Activated T-helper 2 cell treated with anti-CD3 and anti-CD28 coated beads, Interferon-gamma antibody, Interleukin-2, Interleukin-4, amounts not matched to agents 10 μg/mL and 5 μg/mL and 100 μg/mL, durations not matched to agents 14 hours and 24 hours and 36 hours (primary cell): ENCODE data around the gene RAB10. TPM values are rescaled to one million over a fixed set of nuclear protein-coding genes. Genes with fewer than 3 reads are reported as not detected.
"Not testable (repeated sequence)": the region's sequence is repeated elsewhere in the genome, so short reads cannot be mapped to it uniquely, and the experiment has no call there.

Experiments used
- DNase-seq: peaks from one replicate; pipeline ENCODE4 v3.0.0; 2021; ENCODE audit warnings: low spot score
- H3K27ac Mint-ChIP-seq: one replicate; pipeline ENCODE4 v1.8.0; 2021; ENCODE audit warnings: mixed read lengths
- H3K27me3 Mint-ChIP-seq: one replicate; pipeline ENCODE4 v1.8.0; 2021; ENCODE audit warnings: low read depth, mixed read lengths
- H3K36me3 Mint-ChIP-seq: one replicate; pipeline ENCODE4 v1.8.0; 2021; ENCODE audit warnings: low read depth, mixed read lengths
- H3K4me1 Mint-ChIP-seq: one replicate; pipeline ENCODE4 v1.8.0; 2021; ENCODE audit warnings: low read depth, mixed read lengths
- H3K4me3 Mint-ChIP-seq: one replicate; pipeline ENCODE4 v1.8.0; 2021; ENCODE audit warnings: low read depth, mild to moderate bottlenecking, moderate library complexity, mixed read lengths
- H3K9me3 Mint-ChIP-seq: one replicate; pipeline ENCODE4 v1.8.0; 2021; ENCODE audit warnings: mixed read lengths
- intact Hi-C: fragments of 100-400 bp; cut with micrococcal nuclease; formaldehyde crosslinking; loops from one replicate; pipeline ENCODE4 v1.15.1; 2023
- total RNA-seq: library from RNA; stranded (reverse); gene quantifications from 2 replicates; pipeline ENCODE4 v1.2.3, GENCODE V29; 2022

The RAB10 gene
- 134 and 140 TPM in 2 replicates for total RNA-seq

DNA sequence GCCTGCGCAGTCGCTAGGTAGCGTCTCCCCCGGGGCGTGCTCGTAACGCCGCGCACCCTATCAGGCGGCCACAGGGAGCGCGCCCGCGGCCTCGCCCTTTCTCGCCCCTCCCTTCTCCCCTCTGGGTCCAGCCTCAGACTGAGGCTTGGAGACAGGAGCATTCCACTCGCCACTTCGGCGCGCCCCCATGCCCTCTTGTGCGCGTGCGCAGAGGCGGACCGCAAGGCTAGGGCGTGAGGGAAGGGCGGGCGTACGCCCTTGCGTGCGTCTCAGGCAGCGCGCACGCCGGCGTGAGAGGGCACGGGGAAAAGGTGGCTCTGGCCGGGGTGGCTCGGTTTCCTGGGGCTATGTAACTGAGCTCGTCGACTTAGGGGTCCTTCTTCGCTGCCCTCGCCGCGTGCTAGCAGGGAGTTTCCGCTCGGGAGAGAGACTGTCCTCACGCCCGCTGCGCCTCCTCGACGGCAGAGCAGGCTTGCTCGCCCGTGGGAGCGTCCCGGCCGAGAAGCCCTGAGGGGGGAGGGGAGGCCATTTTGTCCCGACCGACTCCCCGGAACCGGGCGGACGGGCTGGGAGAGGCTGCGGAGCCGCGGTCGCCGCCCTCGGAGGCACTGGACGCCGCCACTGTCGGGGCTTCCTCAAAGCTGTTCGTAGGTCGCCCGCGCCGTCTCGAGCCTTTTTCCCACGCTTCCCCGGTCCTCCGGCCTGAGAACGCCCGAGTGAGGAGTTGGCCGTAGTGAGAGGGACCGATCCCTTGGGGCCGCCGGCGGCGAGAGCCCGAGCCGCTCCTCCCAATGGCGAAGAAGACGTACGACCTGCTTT is at the start of gene RAB10:
RAB10 (plus strand) TSS at position 267 of the 819 bp plus-strand sequence; CDS start at position 792, 525 bp downstream.
- Mint-ChIP-seq H3K36me3 (peaks cover 35% of the 10 kb centered on the region), H3K27ac (peak within 1 kb of the TSS; percentile 88), H3K4me1 (peaks cover 19% of the 10 kb centered on the region), H3K27me3 (peaks cover 2% of the 10 kb centered on the region), H3K9me3 (no peaks in the 10 kb centered on the region), H3K4me3 (peak within 1 kb of the TSS; percentile 93)
- intact Hi-C loops: loop anchor here (1.0 to 5.0 kb wide), 5 partner anchors 34 to 211 kb away; partner anchors contain the start of genes ASXL2 and KIF3C
- DNase-seq: peak; percentile 100

DNA sequence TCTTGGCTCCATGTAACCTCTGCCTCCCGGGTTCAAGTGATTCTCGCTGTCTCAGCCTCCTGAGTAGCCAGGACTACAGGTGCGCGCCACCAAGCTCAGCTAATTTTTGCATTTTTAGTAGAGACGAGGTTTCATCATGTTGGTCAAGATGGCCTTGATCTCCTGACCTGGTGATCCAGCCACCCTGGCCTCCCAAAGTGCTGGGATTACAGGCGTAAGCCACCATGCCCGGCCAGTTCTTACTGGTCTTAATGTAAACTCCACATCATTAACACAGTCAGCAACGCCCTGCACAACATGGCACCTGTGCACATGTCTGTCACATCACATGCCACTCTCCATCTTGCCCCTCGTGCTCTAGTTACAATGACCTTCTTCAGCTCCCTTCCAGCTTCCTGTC is 45.8 kb upstream of the RAB10 start:
- Mint-ChIP-seq H3K36me3 (no peaks in the 10 kb centered on the region), H3K27ac (no peak overlapping the region), H3K27me3 (peaks cover 2% of the 10 kb centered on the region), H3K9me3 (no peaks in the 10 kb centered on the region), H3K4me1 (peaks cover 14% of the 10 kb centered on the region), H3K4me3 (no peak overlapping the region)
- no peak for DNase-seq
- intact Hi-C loops: no loop called here

DNA sequence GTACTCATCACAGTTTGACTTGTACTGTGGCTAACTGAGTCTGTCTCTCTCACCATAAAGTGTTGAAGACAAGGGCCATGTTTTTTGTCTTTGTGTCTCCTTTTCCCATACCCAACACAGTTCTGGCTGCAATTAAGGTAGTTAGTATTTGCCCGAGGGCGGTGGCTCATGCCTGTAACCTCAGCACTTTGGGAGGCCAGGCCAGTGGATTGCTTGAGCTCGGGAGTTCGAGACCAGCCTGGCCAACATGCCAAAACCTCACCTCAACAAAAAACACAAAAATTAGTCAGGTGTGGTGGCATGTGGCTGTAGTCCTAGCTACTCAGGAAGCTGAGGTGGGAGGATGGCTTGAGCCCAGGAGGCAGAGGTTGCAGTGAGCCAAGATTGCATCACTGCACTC is 44.7 kb upstream of the RAB10 start:
- Mint-ChIP-seq H3K36me3 (no peaks in the 10 kb centered on the region), H3K9me3 (no peaks in the 10 kb centered on the region), H3K4me1 (peaks cover 13% of the 10 kb centered on the region), H3K27me3 (peaks cover 6% of the 10 kb centered on the region), H3K4me3 (no peak overlapping the region), H3K27ac (no peak overlapping the region)
- DNase-seq: no peak
- intact Hi-C loops: no loop called here

DNA sequence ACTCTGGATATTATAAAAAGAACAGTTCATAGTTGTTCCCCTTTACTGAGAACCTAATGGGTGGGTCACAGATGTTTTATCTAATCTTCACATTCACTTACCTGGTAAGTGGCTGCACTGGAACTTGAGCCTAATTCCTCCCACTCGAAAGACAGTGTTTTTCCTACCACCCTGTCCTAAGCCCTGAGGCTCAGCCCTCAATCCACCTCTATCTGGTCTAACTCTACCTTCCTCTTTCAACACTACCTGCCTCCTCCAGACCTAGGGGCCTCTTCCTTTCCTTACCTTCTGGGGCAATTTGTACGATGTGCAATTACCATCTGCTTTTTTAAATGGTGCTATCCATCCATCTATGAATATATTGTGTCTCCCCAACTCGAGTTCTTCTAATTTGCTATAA is 41.9 kb upstream of the RAB10 start:
- intact Hi-C loops: loop anchor here (1.0 to 2.0 kb wide), 3 partner anchors 41 to 153 kb away; no protein-coding TSS in a partner anchor
- H3K36me3 Mint-ChIP-seq: no peaks in the 10 kb centered on the region
- H3K4me3 Mint-ChIP-seq: no peak overlapping the region
- no peak for DNase-seq
- H3K4me1 Mint-ChIP-seq: peaks cover 13% of the 10 kb centered on the region
- H3K27me3 Mint-ChIP-seq: peaks cover 7% of the 10 kb centered on the region
- no peaks in the 10 kb centered on the region for H3K9me3 Mint-ChIP-seq
- no peak overlapping the region for H3K27ac Mint-ChIP-seq

DNA sequence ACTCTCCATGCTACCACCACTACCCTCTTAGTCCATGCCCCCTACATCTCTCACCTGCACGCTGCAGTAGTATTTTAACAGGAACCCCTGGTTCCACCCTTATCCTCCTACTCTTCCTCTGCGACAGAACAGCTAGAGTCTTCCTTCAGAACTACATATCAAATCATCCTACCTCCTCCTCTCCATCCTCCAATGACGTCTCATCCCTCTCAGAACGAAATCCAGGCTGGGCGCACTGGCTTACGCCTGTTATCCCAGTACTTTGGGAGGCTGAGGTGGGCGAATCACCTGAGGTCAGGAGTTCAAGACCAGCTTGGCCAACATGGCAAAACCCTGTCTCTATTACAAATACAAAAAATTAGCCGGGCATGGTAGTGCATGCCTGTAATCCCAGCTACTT is 41.3 kb upstream of the RAB10 start:
- no peaks in the 10 kb centered on the region for H3K36me3 Mint-ChIP-seq
- no peak overlapping the region for H3K27ac Mint-ChIP-seq
- H3K27me3 Mint-ChIP-seq: peaks cover 7% of the 10 kb centered on the region
- intact Hi-C loops: no loop called here
- peaks cover 13% of the 10 kb centered on the region for H3K4me1 Mint-ChIP-seq
- no peak for DNase-seq
- no peak overlapping the region for H3K4me3 Mint-ChIP-seq
- no peaks in the 10 kb centered on the region for H3K9me3 Mint-ChIP-seq

DNA sequence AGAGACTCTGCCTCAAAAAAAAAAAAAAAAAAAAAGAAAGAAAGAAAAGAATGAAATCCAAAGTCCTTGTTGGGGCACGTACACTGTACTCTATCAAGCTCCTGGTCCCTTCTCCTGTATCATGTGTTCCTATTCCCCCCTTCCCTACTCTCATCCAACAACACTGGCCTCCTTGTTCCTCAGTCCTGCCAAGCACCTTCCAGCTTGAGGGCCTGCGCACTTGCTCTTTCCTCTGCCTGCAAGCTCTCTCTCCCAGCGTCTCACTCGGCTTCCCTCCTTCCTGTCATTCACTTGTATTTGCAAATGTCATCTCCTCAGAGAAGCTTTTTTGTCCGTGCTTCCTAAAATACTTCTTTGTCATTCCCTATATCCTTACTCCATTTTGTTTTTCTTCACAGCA is 40.8 kb upstream of the RAB10 start:
- Mint-ChIP-seq H3K27me3 (peaks cover 12% of the 10 kb centered on the region), H3K36me3 (no peaks in the 10 kb centered on the region), H3K27ac (no peak overlapping the region), H3K4me3 (no peak overlapping the region), H3K4me1 (peaks cover 13% of the 10 kb centered on the region), H3K9me3 (no peaks in the 10 kb centered on the region)
- intact Hi-C loops: no loop called here
- DNase-seq: no peak

DNA sequence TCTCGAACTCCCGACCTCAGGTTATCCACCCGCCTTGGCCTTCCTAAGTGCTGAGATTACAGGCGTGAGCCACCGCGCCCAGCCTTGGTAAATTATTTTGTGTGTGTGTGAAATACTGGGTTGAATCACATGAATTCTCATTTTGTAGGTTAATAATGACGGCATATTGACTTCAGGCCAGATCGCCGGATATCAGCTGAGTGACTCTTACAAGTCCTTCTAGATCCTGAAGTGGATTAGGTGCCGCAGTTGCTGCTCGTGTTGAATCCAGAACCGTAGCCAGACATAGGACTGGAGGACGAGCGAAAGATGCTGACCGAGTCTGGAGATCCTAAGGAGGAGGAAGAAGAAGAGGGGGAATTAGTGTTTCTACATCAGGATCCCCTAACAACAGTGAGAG is 39.4 kb upstream of the RAB10 start:
- H3K27ac Mint-ChIP-seq: no peak overlapping the region
- no peak for DNase-seq
- no peaks in the 10 kb centered on the region for H3K36me3 Mint-ChIP-seq
- intact Hi-C loops: no loop called here
- no peaks in the 10 kb centered on the region for H3K9me3 Mint-ChIP-seq
- H3K4me1 Mint-ChIP-seq: peaks cover 15% of the 10 kb centered on the region
- H3K27me3 Mint-ChIP-seq: peaks cover 15% of the 10 kb centered on the region
- no peak overlapping the region for H3K4me3 Mint-ChIP-seq

DNA sequence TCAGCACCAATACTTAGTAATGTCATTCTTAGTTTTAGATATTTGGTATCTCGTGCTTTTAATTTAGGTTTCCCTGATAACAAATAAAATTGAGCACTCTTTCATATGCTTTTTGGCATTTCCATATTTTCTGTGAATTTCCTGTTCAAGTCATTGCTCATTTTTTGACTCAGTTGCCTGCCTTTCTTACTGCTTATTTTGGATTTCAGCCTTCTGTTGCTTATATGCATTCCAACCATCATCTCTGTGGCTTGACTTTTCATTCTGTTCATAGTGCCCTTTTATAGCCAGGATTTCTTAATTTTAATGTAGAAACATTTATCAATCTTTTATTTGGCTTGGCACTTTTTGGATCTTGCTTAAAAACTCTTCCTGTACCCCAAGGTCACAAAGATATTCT is 37.0 kb upstream of the RAB10 start:
- intact Hi-C loops: no loop called here
- DNase-seq: no peak
- H3K27me3 Mint-ChIP-seq: peaks cover 15% of the 10 kb centered on the region
- no peak overlapping the region for H3K27ac Mint-ChIP-seq
- peaks cover 8% of the 10 kb centered on the region for H3K4me1 Mint-ChIP-seq
- H3K36me3 Mint-ChIP-seq: no peaks in the 10 kb centered on the region
- no peaks in the 10 kb centered on the region for H3K9me3 Mint-ChIP-seq
- no peak overlapping the region for H3K4me3 Mint-ChIP-seq

DNA sequence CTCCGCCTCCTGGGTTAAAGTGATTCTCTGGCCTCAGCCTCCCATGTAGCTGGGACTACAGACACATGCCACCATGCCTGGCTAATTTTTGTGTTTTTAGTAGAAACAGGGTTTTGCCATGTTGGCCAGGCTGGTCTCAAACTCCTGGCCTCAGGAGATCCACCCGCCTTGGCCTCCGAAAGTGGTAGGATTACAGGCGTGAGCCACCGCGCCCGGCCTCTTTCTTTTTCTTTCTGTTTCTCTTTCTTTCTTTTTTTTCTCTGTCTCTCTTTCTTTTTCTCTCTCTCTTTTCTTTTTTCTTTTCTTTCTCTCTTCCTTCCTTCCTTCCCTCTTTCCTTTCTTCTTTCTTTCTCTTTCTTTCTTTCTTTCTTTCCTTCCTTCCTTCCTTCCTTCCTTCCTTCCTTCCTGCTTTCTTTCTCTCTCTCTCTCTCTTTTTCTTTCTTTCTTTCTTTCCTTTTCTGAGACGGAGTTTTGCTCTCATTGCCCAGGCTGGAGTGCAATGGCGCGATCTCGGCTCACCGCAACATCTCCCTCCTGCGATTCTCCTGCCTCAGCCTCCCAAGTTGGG is 35.0 kb upstream of the RAB10 start:
- H3K4me1 Mint-ChIP-seq, H3K36me3 Mint-ChIP-seq, H3K4me3 Mint-ChIP-seq, H3K27ac Mint-ChIP-seq, intact Hi-C loops, H3K9me3 Mint-ChIP-seq, DNase-seq, H3K27me3 Mint-ChIP-seq: not testable (repeated sequence)

DNA sequence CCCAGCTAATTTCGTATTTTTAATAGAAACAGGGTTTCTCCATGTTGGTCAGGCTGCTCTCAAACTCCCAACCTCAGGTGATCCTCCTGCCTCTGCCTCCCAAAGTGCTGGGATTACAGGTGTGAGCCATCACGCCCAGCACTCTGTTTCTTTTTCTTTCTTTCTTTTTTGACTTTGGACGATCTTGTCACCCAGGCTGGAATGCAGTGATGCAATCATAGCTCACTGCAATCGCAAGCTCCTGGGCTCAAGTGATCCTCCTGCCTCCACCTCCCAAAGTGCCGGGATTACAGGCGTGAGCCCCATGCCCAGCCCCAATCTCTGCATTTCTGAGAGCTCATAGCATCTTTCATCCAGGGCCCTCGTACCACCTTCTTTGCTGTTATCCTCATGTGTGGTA is 34.5 kb upstream of the RAB10 start:
- H3K9me3 Mint-ChIP-seq, H3K27me3 Mint-ChIP-seq, intact Hi-C loops, H3K27ac Mint-ChIP-seq, H3K4me3 Mint-ChIP-seq, DNase-seq, H3K4me1 Mint-ChIP-seq, H3K36me3 Mint-ChIP-seq: not testable (repeated sequence)

DNA sequence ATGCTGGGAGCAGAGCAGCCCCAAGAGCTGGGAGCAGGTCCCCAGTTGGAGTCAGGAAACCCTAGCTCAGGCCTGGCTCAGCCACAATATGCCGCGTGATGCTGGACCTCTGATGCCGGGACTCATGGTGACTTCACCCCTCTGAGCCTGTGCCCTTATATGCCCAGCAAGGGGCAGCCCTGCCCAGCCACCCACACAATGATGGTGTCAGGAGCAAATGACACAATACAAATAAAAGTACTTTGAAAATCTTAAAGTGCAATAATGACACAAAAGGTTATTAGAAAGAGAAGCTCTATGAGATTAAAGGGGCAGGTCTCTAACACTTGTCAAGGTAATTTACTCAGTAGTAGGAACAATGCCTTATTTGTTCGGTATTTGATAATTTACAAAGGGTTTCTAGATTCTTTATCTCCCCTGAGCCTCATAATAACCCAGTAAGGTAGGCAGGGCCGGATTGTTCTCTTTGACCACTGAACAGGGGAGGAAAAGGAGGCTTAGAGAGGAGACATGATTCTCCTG is 33.3 kb upstream of the RAB10 start:
- no peaks in the 10 kb centered on the region for H3K9me3 Mint-ChIP-seq
- no peaks in the 10 kb centered on the region for H3K36me3 Mint-ChIP-seq
- intact Hi-C loops: no loop called here
- no peak overlapping the region for H3K27ac Mint-ChIP-seq
- H3K27me3 Mint-ChIP-seq: peaks cover 10% of the 10 kb centered on the region
- H3K4me1 Mint-ChIP-seq: peaks cover 3% of the 10 kb centered on the region
- no peak overlapping the region for H3K4me3 Mint-ChIP-seq
- DNase-seq: no peak

DNA sequence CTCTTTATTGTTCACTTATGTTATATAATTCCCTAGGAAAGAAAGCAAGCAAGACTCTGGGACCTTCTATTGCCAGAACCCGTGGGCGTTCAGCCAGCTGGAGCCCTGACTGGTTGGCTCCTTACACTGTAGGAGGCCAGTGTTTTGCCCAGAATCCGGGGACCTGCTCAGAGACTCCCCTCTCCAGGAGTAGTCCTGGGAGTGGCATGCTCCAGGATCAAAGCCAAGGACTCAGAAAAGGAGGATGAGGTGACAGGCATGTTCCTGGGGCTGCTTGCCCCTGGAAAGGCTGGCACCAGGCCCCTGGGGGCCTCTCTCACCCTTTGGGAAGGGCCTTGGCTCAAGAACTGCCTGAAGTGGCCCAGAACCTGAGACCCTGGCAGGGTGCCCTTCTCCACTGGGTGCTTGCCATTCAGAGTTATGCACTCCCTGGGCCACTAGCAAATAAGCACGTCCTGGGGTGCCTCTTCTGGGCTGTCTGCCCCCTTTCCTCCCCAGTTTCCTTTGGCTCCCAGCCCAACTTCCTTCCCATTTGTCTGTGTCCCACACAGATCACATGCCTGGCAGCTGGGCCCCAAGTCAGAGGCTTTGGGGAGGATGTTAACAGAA is 32.0 kb upstream of the RAB10 start:
- Mint-ChIP-seq H3K27ac (no peak overlapping the region), H3K4me1 (peaks cover 3% of the 10 kb centered on the region), H3K9me3 (no peaks in the 10 kb centered on the region), H3K36me3 (no peaks in the 10 kb centered on the region), H3K4me3 (no peak overlapping the region), H3K27me3 (peaks cover 9% of the 10 kb centered on the region)
- no peak for DNase-seq
- intact Hi-C loops: no loop called here
